T47D (cell line): ENCODE measurements around the gene EYS.
"Not testable (repeated sequence)": the region's sequence is repeated elsewhere in the genome, so short reads cannot be mapped to it uniquely, and the experiment has no call there.

ENCODE experiments used
- DNase-seq, 2 experiments: peaks; one replicate each; pipeline versions ENCODE4 v3.0.0 to v3.0.0-alpha.2; 2011 to 2012; ENCODE audit warnings: low read depth in 1 of 2, low spot score in 1 of 2
- JUND ChIP-seq: IDR thresholded peaks from 2 replicates; pipeline ENCODE4 v1.6.1; 2012; ENCODE audit warnings: low read depth
- in situ Hi-C: cut with HindIII; loops from 2 replicates; pipeline ENCODE4 v1.10.0; 2016; ENCODE audit warnings: low sequenced_read_pairs, low pct_unique_long_range_greater_than_20kb

Gene EYS

GRCh38 chr6:65402564-65402963, 304.5 kb downstream of the EYS start:
- in situ Hi-C loops: no loop called here

GRCh38 chr6:65399355-65400084, 307.5 kb downstream of the EYS start:
- TF ChIP-seq JUND: no peak
- in situ Hi-C loops: no loop called here

More at GRCh38 chr6:65402564-65402963, 304.5 kb downstream of the EYS start:
- no peak for DNase-seq
- TF ChIP-seq JUND: no peak

DNA sequence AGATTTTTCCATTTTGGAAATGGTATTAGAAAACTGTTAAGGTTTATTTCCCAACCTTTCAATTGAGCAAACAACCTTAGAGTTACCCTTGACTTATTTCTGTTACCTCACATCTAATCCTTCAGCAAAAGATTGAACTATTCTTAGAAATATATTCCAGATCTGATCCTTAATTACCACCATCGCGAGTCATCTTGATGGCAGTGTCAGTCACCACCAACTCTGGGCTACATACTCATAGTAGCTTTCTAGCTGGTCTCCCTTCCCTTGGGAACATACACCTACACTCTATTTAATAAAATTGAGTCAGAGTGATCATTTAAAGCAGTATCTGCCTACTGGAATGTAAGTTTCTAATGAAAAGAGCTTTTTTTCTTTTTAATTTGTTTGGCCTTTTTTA, 308.2 kb downstream of the EYS start:
- in situ Hi-C loops: no loop called here
- TF ChIP-seq JUND: no peak
- DNase-seq: no peak

More at GRCh38 chr6:65399355-65400084, 307.5 kb downstream of the EYS start:
- DNase-seq: peak in 1 of 2 experiments; percentile 52

GRCh38 chr6:65350530-65350929, 356.5 kb downstream of the EYS start:
- in situ Hi-C loops: no loop called here
- TF ChIP-seq JUND: no peak
- DNase-seq: no peak

GRCh38 chr6:65302655-65303054, 404.4 kb downstream of the EYS start:
- DNase-seq, in situ Hi-C loops: not testable (repeated sequence)

GRCh38 chr6:65299236-65299635, 407.8 kb downstream of the EYS start:
- no peak for DNase-seq
- in situ Hi-C loops: no loop called here
- TF ChIP-seq JUND: no peak

- no peak for DNase-seq
- no peak for TF ChIP-seq JUND
- in situ Hi-C loops: no loop called here
Measured at GRCh38 chr6:65295812-65296211, 411.2 kb downstream of the EYS start.

DNA sequence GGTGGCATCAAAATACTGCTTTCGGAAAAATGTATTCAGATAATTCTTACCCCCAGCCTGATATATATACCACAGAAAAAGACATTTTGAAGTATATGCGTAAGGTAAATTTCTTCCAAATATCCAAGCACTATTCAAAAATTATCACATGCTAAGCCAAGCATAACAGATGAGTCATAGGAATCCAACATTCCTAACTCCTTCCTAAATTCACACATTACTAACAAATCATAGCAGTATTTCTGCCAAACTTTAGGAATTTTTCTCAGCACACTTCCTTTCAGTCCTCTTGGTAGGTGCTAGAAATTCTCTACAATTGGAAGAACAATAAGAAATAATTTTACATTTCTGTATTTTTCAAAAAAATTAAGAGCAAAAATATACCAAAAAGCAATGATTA, 417.5 kb downstream of the EYS start:
- in situ Hi-C loops: no loop called here
- DNase-seq: no peak
- TF ChIP-seq JUND: no peak

DNA sequence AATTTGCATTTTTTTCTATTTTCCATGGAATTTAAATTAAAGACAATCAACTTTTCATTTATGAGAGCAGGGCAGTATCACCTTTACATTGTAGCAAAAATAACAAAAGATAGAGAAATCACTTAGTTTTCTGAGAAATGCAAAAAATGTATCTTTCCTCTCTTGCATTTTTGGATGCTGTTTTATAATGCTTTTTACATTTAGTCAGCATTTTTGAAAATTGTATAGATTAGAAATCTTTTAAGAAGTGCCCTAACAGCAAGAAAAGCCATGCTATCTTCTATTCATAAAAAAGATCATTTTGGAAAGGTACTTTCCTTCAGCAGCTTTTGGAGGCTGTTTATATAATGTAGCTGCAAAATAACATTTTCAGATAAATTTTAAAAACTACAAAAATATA, 421.8 kb downstream of the EYS start:
- DNase-seq: no peak
- in situ Hi-C loops: no loop called here
- TF ChIP-seq JUND: no peak

- in situ Hi-C loops: no loop called here
- no peak for DNase-seq
- no peak for TF ChIP-seq JUND
Measured at GRCh38 chr6:65280060-65280459, 427.0 kb downstream of the EYS start.

DNA sequence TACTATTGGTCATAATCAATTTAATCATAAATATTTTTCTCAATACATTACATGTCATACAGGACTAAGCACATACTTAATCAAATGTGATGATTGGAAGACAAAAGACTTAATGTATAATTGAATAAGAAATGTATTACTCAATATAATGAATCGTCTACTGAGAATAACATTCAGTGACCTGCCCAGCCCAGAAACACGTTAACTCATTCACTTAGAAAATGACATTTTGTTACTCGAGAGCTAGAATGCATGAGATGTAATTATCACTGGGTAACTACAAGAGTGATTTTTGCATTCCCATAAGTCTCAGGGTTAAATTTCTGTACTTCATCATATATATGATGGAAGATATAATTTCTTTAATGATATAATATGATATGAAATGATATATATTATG, 444.8 kb downstream of the EYS start:
- in situ Hi-C loops: no loop called here
- no peak for TF ChIP-seq JUND
- no peak for DNase-seq

GRCh38 chr6:65259982-65260381, 447.0 kb downstream of the EYS start:
- no peak for TF ChIP-seq JUND
- no peak for DNase-seq
- in situ Hi-C loops: no loop called here

DNA sequence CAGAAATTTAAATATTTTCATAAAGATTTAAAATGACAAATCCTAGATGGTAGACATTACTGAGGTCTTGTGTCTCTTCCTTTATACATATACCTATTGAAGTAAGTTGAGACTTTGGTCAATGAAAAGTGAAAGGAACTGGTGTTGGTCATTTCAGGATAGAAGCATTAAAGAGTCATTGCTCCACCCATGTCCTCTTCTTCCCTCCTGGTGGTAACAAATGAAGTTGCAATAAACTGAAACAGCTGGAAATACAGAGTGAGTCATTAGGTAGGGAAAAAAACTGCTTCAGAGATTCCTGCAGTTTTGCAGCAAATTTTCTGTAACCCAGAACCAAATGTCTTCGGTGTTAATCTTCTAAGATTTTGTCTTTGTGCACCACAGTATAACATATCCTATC, 448.0 kb downstream of the EYS start:
- in situ Hi-C loops: no loop called here
- DNase-seq: peak in 1 of 2 experiments; percentile 47
- no peak for TF ChIP-seq JUND

GRCh38 chr6:65253041-65253440, 454.0 kb downstream of the EYS start:
- no peak for TF ChIP-seq JUND
- no peak for DNase-seq
- in situ Hi-C loops: no loop called here
